Measurements from ENCODE around the gene LEF1.

GRCh38 chr4:108142870-108143269, 25.9 kb downstream of the LEF1 start:
- no peak for TF ChIP-seq ZFX (IDR thresholded peaks at IDR 0.05; ENCODE audit: borderline replicate concordance)
- TF ChIP-seq CTCF (IDR thresholded peaks at IDR 0.05) = no peak

Data from 22Rv1 (cell line).